Stimulated activated CD8-positive, alpha-beta memory T cell treated with anti-CD3 and anti-CD28 coated beads, Interleukin-4, amount 100 ng/mL, for 4 hours (primary cell): ENCODE measurements around the gene TMEM100.

ENCODE experiments used
- DNase-seq, 2 donors: peaks; one replicate each; pipeline ENCODE4 v3.0.0-alpha.2; 2020; ENCODE audit warnings: low read depth in 2 of 2, low spot score in 1 of 2

Gene TMEM100

DNA sequence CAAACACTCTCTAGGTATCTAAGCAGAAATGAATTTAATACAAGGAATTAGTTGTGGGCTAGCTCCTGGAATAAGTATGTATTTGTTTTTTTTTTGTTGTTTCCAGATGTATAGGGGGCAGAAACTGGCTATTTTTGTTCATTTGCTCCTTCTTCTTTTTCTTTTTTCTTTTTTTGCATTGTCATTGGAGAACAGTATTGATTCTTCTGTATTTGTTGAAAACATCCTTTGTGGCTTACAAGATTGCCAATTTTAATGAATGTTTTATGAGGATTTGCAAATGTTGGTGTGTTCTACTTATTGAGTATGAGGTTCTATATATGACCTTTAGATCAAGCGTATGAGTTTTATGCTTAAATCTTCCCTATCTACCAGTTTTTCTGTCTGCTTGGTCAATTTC, 22.6 kb upstream of the TMEM100 start:
- DNase-seq, result no peak

- DNase-seq, result no peak
Observed at GRCh38 chr17:55743103-55743679, 20.5 kb upstream of the TMEM100 start.

GRCh38 chr17:55742272-55743102, 19.8 kb upstream of the TMEM100 start:
- DNase-seq, result no peak

DNA sequence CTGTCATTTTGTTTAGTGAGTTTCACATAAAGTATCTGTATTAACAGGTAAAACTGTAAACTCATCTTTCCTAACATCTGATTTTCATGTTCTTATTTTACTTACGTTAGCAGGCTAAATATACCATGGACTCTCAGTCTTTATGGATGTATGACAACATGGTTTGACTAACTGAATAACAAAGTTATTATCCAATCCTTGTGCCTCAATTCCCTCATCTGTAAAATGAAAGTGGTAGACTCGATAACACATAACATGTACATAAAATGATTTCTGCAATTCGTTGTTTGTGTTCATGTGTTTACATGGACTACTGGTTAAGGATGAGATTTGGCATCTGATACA, 18.7 kb upstream of the TMEM100 start:
- DNase-seq, result no peak

DNA sequence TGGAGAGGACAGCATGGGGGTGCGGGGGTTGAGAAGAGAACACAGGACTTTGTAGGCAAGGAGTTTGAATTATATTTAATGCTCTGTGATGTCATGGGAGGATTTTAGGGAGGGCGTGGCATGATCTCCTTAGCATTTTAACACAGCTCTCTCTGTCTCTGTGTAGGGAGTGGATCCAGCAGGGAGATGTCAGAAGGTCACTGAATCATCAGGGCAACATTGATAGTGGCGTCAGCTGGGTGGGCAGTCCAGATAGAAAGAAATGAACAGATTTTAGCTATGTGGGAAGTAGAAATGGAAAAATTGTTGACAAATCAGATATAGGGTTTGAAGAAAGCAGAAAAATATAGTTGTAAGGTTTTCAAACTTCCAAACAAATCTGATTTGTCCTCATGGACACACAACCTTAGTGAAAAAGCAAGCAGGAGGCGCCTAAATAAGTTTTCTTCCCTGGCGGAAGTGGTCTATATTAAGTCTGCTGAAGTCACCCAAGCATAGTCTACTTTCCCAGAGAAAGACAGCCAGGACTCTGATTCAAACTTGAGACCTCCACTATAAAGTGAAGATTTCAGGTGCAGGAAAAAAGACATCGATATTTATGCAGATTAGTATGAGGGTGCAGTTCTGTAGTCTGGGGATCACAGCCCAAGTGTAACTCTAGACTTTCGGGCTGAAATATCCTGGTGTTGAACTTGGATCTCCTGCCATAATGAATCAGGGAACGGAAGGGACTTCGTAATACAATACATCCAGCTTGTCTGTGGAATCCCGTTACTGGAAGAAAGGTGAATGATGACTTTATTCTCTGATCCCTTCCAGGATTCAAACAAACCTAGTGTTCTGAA, 18.1 kb upstream of the TMEM100 start:
- no peak for DNase-seq

- DNase-seq, result no peak
Observed at GRCh38 chr17:55737976-55738501, 15.4 kb upstream of the TMEM100 start.

GRCh38 chr17:55735731-55736405, 13.2 kb upstream of the TMEM100 start:
- DNase-seq, result no peak

- DNase-seq, result no peak
Observed at GRCh38 chr17:55734128-55734781, 11.6 kb upstream of the TMEM100 start.

GRCh38 chr17:55731586-55732250, 9.1 kb upstream of the TMEM100 start:
- DNase-seq, result no peak

- no peak for DNase-seq
Observed at GRCh38 chr17:55730808-55731207, 8.1 kb upstream of the TMEM100 start.

GRCh38 chr17:55730380-55730779, 7.7 kb upstream of the TMEM100 start:
- DNase-seq, result no peak

DNA sequence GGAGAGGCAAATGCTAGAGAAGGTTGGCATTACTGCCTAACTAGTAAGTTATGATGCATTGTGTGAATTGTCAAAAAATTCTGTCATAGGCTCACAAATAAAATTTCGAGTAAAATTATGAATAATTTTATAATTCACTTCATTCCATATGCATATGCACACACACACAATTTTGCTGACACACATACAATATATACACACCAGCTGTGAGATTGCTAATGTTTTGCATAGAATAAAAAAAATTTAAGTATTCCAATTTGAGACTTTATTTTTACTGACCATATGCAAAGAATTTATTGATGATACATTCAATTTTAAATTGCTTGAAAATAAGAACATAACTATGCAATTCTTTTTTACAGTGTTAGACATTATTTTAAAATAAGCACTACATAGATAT, 6.8 kb upstream of the TMEM100 start:
- no peak for DNase-seq

DNA sequence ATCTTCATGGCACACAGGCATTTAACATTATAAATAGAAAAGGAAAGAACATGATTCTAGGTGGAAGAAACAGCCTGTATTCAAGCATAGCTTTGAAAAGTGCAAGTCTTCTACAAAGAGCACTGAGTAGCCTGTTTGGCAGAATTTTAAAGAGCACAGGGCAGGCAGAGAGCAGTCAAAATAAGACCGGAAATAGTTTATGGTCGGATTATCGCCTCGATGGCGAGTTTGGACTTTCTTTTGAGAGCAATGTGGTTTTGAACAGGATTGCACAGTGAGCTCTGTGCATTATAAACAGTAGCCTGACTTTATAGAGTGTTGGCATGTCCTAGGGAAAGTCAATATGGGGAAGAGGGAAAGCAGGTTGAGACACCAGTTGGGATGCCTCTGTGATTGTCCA, 6.2 kb upstream of the TMEM100 start:
- no peak for DNase-seq

GRCh38 chr17:55728361-55728760, 5.7 kb upstream of the TMEM100 start:
- DNase-seq, result no peak

GRCh38 chr17:55727920-55728319, 5.3 kb upstream of the TMEM100 start:
- DNase-seq, result no peak

DNA sequence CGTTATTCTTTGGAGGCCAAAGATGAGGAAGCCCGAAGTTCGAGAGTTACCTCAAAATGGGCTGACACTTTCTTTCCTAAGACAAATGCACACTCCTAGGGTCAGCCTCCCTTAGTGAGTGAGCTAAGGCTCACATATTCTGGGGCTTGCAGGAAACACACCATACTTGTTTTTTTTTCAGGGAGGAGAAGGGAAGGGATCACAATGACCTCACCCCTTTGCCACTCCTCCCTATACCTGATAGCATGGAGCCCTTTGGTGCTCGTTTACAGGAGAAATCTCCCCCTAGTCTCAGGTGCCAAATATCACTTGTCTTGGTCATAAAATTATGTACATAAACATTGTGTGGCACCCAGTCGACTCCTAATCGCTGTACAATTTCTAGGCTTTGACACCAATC, 4.6 kb upstream of the TMEM100 start:
- DNase-seq, result no peak

GRCh38 chr17:55726440-55726839, 3.8 kb upstream of the TMEM100 start:
- no peak for DNase-seq

- DNase-seq, result no peak
Observed at GRCh38 chr17:55723488-55723848, 804 bp upstream of the TMEM100 start.

DNA sequence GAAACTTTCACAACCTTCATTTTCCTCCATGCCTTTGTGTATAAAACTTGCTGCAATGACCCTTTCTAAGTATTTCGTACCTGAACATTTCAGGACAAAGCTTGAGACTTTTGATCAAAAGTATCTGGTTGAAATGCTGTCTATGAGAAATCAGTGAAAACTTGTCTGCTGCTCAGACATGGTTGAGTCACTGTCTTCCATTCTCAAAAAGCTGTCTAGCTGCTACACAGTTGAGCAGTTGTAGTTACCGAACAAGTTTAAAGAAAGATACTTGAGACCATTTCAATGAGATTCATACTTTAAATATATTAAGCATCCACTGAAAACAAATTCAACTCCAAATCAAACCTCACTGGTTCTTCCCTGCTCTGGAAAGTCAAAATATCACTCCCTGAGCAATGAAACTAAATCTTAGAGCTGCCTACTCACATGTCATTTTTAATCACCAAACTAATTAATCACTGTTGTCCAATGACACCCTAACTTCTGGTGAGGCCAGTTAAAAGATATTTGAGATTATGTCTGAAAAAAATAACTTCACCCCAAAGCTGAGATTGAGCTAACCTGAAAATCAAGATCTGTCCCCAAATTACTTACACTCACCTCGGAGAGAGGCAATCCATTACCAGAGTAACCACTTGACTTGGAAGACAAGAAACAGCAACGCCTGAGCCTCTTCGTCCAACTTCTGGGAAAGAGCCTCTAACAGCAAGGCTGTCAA, 488 bp downstream of the TMEM100 start:
- DNase-seq, result no peak
